ENCODE data around the gene EPRS1. TPM values are rescaled to one million over a fixed set of nuclear protein-coding genes. Genes with fewer than 3 reads are reported as not detected.

EPRS1 gene
- total and polyA plus RNA-seq, 11 donors: 35.1 to 91.3 (median 65.2) TPM

- intact Hi-C loops (cut with DNase I): no loop called here
- Histone ChIP-seq H3K4me3 (no peak overlapping the region), H3K9me3 (no peaks in the 10 kb centered on the region), H3K27me3 (no peaks in the 10 kb centered on the region), H3K4me1 (no peaks in the 10 kb centered on the region), H3K36me3 (peaks cover 0 to 43% (median 11%) of the 10 kb centered on the region in 9 donors), H3K27ac (no peak overlapping the region)
- WGBS, 4 donors: 96 to 99% (median 97%) methylated on average over 3 of the region's 3 CpGs
- no peak for TF ChIP-seq POLR2A (IDR thresholded peaks at IDR 0.05)
- TF ChIP-seq CTCF (IDR thresholded peaks at IDR 0.05): no peak
- no peak for DNase-seq
- no peak for ATAC-seq
These were observed 31.6 kb upstream of the EPRS1 start for GRCh38 chr1:220077887-220078286.

GRCh38 chr1:220076861-220077762 lies 30.8 kb upstream of the EPRS1 start:
- ATAC-seq (no peak), DNase-seq (no peak)
- 90 to 95% (median 93%) methylated on average over 4 of the region's 4 CpGs for WGBS, 4 donors
- intact Hi-C loops (cut with DNase I): no loop called here
- Histone ChIP-seq H3K36me3 (peaks cover 0 to 51% (median 19%) of the 10 kb centered on the region in 9 donors), H3K9me3 (no peaks in the 10 kb centered on the region), H3K4me3 (no peak overlapping the region), H3K4me1 (no peaks in the 10 kb centered on the region), H3K27ac (no peak overlapping the region), H3K27me3 (no peaks in the 10 kb centered on the region)
- no peak for TF ChIP-seq CTCF (IDR thresholded peaks at IDR 0.05)
- TF ChIP-seq POLR2A (IDR thresholded peaks at IDR 0.05): no peak

- H3K27me3 ChIP-seq: no peaks in the 10 kb centered on the region
- DNase-seq (no peak), ATAC-seq (no peak)
- no peaks in the 10 kb centered on the region for H3K9me3 ChIP-seq
- H3K4me1 ChIP-seq: no peaks in the 10 kb centered on the region
- H3K36me3 ChIP-seq: peaks cover 0 to 85% (median 71%) of the 10 kb centered on the region in 9 donors
- intact Hi-C loops (cut with DNase I): no loop called here
- no peak overlapping the region for H3K27ac ChIP-seq
- H3K4me3 ChIP-seq: no peak overlapping the region
- WGBS, 4 donors: 92 to 98% (median 93%) methylated on average over 3 of the region's 3 CpGs
- no peak for TF ChIP-seq POLR2A (IDR thresholded peaks at IDR 0.05)
- no peak for TF ChIP-seq CTCF (IDR thresholded peaks at IDR 0.05)
These were observed 21.2 kb upstream of the EPRS1 start for GRCh38 chr1:220067269-220068204.

GRCh38 chr1:220062629-220063028 lies 16.3 kb upstream of the EPRS1 start:
- H3K27ac ChIP-seq: no peak overlapping the region
- no peaks in the 10 kb centered on the region for H3K9me3 ChIP-seq
- no peaks in the 10 kb centered on the region for H3K4me1 ChIP-seq
- no peaks in the 10 kb centered on the region for H3K27me3 ChIP-seq
- intact Hi-C loops (cut with DNase I): no loop called here
- no peak for ATAC-seq
- no peak overlapping the region for H3K4me3 ChIP-seq
- DNase-seq: no peak
- 96 to 98% (median 98%) methylated on average over 6 of the region's 6 CpGs for WGBS, 4 donors
- no peak for TF ChIP-seq CTCF (IDR thresholded peaks at IDR 0.05)
- peaks cover 0 to 95% (median 90%) of the 10 kb centered on the region in 9 donors for H3K36me3 ChIP-seq
